ENCODE data around the gene XPO6. TPM values are rescaled to one million over a fixed set of nuclear protein-coding genes. Genes with fewer than 3 reads are reported as not detected.

XPO6 gene
- total RNA-seq, 2 experiments from 2014 or later, result 130 to 167 TPM

DNA sequence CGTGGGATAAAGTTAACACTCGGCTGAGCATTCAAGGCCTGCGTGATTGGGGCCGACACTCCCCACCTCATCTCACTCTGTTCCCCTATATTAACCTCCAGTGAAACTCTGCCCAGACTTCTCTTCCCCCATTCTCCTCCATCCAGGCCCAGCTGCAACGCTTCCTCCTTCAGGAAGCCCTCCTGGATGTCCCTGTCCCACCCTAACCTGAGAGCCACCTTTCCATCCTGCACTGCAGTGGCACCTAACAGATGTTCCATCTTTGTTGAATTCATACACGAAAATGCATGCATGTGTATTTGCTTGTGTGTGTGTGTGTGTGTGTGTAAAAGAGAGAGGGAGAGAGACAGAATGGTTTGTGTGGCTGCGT is 48.0 kb upstream of the XPO6 start:
- BruUV-seq (replicated peaks), result no TSS peak
- Histone ChIP-seq H3K9me3 (ENCODE audit: low read length) (no peaks in the 10 kb centered on the region), H2AFZ (ENCODE audit: low read length) (no peak overlapping the region), H3K4me2 (ENCODE audit: low read length) (no peak overlapping the region), H3K79me2 (ENCODE audit: insufficient read depth, low read depth, low read length) (no peaks in the 10 kb centered on the region), H3K36me3 (ENCODE audit: insufficient read depth, low read length) (no peaks in the 10 kb centered on the region), H4K20me1 (ENCODE audit: insufficient read depth, low read length) (no peaks in the 10 kb centered on the region), H3K4me3 (ENCODE audit: low read depth, low read length, poor library complexity, severe bottlenecking) (no peak overlapping the region), H3K9me2 (ENCODE audit: insufficient read depth, low read length) (no peaks in the 10 kb centered on the region), H3K27ac (ENCODE audit: low read depth, low read length, poor library complexity, severe bottlenecking) (no peak overlapping the region), H3K4me1 (ENCODE audit: insufficient read depth, low read length, poor library complexity, severe bottlenecking) (no peaks in the 10 kb centered on the region)
- TF ChIP-seq, protein P1, sequence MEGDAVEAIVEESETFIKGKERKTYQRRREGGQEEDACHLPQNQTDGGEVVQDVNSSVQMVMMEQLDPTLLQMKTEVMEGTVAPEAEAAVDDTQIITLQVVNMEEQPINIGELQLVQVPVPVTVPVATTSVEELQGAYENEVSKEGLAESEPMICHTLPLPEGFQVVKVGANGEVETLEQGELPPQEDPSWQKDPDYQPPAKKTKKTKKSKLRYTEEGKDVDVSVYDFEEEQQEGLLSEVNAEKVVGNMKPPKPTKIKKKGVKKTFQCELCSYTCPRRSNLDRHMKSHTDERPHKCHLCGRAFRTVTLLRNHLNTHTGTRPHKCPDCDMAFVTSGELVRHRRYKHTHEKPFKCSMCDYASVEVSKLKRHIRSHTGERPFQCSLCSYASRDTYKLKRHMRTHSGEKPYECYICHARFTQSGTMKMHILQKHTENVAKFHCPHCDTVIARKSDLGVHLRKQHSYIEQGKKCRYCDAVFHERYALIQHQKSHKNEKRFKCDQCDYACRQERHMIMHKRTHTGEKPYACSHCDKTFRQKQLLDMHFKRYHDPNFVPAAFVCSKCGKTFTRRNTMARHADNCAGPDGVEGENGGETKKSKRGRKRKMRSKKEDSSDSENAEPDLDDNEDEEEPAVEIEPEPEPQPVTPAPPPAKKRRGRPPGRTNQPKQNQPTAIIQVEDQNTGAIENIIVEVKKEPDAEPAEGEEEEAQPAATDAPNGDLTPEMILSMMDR (conservative IDR thresholded peaks at IDR 0.05; ENCODE audit: low read length), result no peak
- no peak for TF ChIP-seq EZH2phosphoT487 (IDR thresholded peaks at IDR 0.05; ENCODE audit: borderline replicate concordance, low read depth, low read length)
- ChIA-PET POLR2A (no interaction called here), CTCF (ENCODE audit: unreplicated experiment) (no interaction called here)
- no peak for DNase-seq (ENCODE audit: low spot score)
- intact Hi-C loops (cut with micrococcal nuclease; ENCODE audit: unreplicated experiment), result no loop called here

- H4K20me1 ChIP-seq (ENCODE audit: insufficient read depth, low read length), result no peaks in the 10 kb centered on the region
- no peaks in the 10 kb centered on the region for H3K36me3 ChIP-seq (ENCODE audit: insufficient read depth, low read length)
- no peaks in the 10 kb centered on the region for H3K9me2 ChIP-seq (ENCODE audit: insufficient read depth, low read length)
- H2AFZ ChIP-seq (ENCODE audit: low read length), result no peak overlapping the region
- POLR2A ChIA-PET, result no interaction called here
- no peaks in the 10 kb centered on the region for H3K4me1 ChIP-seq (ENCODE audit: insufficient read depth, low read length, poor library complexity, severe bottlenecking)
- H3K4me3 ChIP-seq (ENCODE audit: low read depth, low read length, poor library complexity, severe bottlenecking), result no peak overlapping the region
- H3K27ac ChIP-seq (ENCODE audit: low read depth, low read length, poor library complexity, severe bottlenecking), result no peak overlapping the region
- TF ChIP-seq, protein P1 (conservative IDR thresholded peaks at IDR 0.05; ENCODE audit: low read length), result no peak
- TF ChIP-seq EZH2phosphoT487 (IDR thresholded peaks at IDR 0.05; ENCODE audit: borderline replicate concordance, low read depth, low read length), result no peak
- BruUV-seq (replicated peaks), result no TSS peak
- CTCF ChIA-PET (ENCODE audit: unreplicated experiment), result interaction anchor here (0.6 kb wide), 1 partner anchor 803 kb away, joined by 3 read pairs; no protein-coding TSS in a partner anchor
- DNase-seq (ENCODE audit: low spot score), result no peak
- no peaks in the 10 kb centered on the region for H3K9me3 ChIP-seq (ENCODE audit: low read length)
- no peaks in the 10 kb centered on the region for H3K79me2 ChIP-seq (ENCODE audit: insufficient read depth, low read depth, low read length)
- no peak overlapping the region for H3K4me2 ChIP-seq (ENCODE audit: low read length)
- intact Hi-C loops (cut with micrococcal nuclease; ENCODE audit: unreplicated experiment), result no loop called here
These were observed 47.5 kb upstream of the XPO6 start for GRCh38 chr16:28259091-28259780.

DNA sequence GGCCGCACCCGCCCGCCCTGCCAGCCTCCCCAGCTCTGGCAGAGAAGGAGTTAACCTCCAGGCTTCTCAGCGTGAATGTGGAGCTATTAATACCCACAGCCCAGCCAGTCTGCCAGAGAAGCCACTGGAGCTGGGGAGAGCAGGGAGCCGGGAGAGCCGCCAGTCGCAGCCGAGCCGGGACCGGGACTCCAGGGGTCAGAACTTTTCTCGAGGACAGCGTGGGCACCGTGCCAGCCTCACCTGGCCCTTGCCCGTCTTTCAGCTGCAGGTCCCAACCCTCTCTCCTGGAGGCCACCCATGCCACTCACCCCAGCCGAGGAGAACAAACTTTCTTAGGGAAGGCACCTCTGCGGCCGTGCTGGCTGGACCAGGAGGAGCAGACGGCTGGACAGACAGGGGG is 46.8 kb upstream of the XPO6 start:
- H3K36me3 ChIP-seq (ENCODE audit: insufficient read depth, low read length), result no peaks in the 10 kb centered on the region
- H3K79me2 ChIP-seq (ENCODE audit: insufficient read depth, low read depth, low read length), result no peaks in the 10 kb centered on the region
- ChIA-PET POLR2A (interaction anchor here (0.6 kb wide), 1 partner anchor 19 kb away, joined by 3 read pairs; no protein-coding TSS in a partner anchor), CTCF (ENCODE audit: unreplicated experiment) (interaction anchor here (0.6 kb wide), 1 partner anchor 802 kb away, joined by 3 read pairs; no protein-coding TSS in a partner anchor)
- no peaks in the 10 kb centered on the region for H4K20me1 ChIP-seq (ENCODE audit: insufficient read depth, low read length)
- no peaks in the 10 kb centered on the region for H3K9me3 ChIP-seq (ENCODE audit: low read length)
- no peak overlapping the region for H3K27ac ChIP-seq (ENCODE audit: low read depth, low read length, poor library complexity, severe bottlenecking)
- H2AFZ ChIP-seq (ENCODE audit: low read length), result no peak overlapping the region
- no peak overlapping the region for H3K4me3 ChIP-seq (ENCODE audit: low read depth, low read length, poor library complexity, severe bottlenecking)
- no peak overlapping the region for H3K4me2 ChIP-seq (ENCODE audit: low read length)
- no peaks in the 10 kb centered on the region for H3K4me1 ChIP-seq (ENCODE audit: insufficient read depth, low read length, poor library complexity, severe bottlenecking)
- H3K9me2 ChIP-seq (ENCODE audit: insufficient read depth, low read length), result no peaks in the 10 kb centered on the region
- no TSS peak for BruUV-seq (replicated peaks)
- intact Hi-C loops (cut with micrococcal nuclease; ENCODE audit: unreplicated experiment), result no loop called here
- no peak for DNase-seq (ENCODE audit: low spot score)
- no peak for TF ChIP-seq EZH2phosphoT487 (IDR thresholded peaks at IDR 0.05; ENCODE audit: borderline replicate concordance, low read depth, low read length)
